HG03066 (cell line): ENCODE results near the gene DECR2.

Experiments used
- ATAC-seq: cut with Tn5 transposase; IDR thresholded peaks from one replicate; pipeline ENCODE4 v1.9.1; 2021; ENCODE audit warnings: low read depth; ENCODE audit not compliant: unreplicated experiment

The DECR2 gene

GRCh38 chr16:364595-365491, 36.8 kb upstream of the DECR2 start:
- no peak for ATAC-seq

- no peak for ATAC-seq
Observed at GRCh38 chr16:366476-366875, 35.2 kb upstream of the DECR2 start.

GRCh38 chr16:367333-367903, 34.3 kb upstream of the DECR2 start:
- ATAC-seq, result no peak

DNA sequence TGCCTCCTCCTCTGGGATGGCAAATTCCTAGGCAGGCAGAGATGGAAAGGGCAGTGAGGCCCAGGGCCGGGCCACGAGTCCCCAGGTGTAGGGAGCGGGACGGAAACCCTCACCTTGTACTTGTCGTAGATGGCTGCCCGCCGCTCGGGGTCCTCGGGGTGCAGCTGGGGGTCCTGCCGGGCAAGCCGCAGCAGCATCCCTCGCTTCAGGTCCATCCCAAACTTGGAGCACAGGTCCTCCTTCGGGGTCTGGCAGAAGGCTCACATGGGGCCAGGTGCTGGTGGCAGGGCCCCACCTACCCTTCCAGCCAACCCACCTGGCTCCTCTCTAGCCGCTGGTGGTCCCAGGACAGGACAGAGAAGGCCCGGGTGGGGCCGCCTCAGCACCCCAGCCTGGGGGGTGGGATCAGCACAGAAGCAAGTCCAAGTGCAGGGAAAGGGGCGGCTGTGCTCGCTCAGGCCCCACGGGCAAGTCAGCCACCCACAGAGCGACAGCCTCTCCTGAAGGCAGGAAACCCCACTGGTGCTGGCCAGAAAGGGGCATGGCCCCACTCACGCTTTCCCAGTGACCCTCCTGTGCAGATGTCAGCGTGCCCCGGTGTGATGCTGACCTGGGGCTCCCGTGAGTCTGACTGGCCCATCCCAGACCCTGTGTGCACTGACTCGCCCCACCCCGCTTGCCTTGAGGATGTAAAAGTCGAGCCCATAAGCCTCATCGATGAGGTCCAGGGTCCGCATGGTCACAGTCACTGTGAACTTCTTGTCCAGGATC, 33.1 kb upstream of the DECR2 start:
- no peak for ATAC-seq

DNA sequence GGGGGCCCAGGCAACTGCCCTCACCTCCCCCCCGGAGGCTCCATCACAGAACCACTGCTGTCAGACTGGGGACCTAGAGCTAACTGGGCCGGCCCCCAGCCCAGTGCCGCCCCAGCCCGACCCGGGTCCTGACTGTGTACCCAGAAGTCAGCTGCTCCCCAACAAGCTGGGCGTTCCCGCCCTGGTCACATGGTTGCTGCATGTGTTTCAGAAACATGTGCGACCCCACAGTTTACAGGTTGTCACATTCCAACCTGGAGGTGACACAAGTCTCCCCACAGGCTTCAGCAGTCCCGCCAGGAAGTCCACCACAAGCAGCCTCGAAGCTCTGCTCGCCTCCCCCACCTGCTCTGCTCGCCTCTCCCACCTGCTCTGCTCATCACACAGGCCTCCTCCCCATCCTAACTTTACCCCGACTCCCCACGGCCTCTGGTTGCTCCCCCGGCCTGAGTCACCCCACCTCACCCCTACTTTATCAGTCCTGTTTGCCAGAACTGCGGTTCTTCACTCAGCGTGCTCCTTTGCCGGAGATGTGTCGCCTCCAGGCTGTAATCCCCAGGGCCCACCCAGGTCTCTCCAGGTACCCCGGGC, 32.3 kb upstream of the DECR2 start:
- ATAC-seq, result no peak

GRCh38 chr16:369866-370436, 31.7 kb upstream of the DECR2 start:
- no peak for ATAC-seq

- ATAC-seq, result peak; percentile 92
Observed at GRCh38 chr16:370443-370842, 31.2 kb upstream of the DECR2 start, which contains the start of gene MRPL28. Gene MRPL28, minus strand, starts transcription at chr16:370538. Its CDS starts 320 bp downstream, at chr16:370218.

DNA sequence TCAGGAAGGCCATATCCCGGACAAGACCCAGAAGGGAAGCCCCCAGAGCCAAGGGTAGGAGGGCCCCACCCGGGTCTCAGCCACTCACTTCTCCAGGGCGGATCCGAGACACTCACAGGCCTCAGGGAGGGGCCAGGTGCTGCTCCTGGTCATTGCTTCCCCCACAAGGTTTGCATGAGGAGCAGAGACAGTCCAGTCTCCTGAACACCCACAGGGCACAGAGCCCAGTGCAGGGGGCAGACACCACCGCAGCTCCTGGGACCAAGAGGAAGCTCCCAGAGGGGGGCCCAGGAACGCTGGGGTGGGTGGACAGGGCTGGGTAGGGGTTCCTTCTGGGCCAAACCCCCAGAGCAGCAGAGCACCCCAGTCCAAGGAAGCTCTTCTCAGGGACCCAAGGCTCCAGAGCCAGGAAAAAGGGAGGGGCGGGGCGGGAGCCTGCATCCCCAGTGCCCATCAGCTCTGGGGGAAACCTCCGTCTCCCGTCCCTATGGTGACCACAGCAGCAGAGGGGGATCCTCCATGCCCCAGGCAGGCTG, 30.6 kb upstream of the DECR2 start:
- ATAC-seq, result no peak

DNA sequence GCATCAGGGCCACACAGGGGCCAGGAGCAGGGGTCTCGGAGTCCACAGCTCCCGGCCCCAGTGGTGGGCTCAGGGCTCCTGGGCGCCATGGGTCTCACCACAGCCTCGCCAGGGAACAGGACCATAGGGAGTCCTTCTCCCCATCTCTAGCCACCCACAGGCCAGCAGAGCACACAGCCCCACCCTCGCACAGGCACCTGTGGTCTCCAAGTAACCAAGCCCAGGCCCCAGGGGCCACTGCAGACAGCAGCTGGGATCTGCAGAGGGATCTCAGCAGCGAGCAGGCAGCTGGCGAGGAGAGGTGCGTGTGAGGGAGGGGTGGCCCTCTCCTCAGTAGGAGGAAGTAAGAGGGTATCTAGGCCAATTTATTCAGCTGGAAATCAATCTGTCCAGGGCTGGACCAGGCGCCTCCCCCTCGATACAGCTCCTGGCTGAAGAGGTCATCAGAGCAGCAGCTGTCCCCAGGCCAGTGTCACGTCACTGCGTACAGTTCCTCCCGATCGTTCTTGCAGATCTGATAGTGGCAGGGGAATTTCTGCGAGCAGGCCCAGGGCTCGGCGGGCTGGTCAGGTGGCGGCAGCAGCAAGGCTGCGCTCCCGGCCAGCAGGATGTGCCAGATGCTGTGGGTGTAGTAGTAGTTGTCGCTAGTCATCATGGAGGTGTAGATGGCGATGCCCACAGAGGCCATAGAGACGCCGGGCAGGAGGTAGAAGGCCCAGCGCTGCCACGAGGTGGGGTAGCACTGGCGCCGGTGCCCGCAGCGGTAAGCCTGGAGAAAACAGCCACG, 30.0 kb upstream of the DECR2 start:
- ATAC-seq, result no peak

GRCh38 chr16:372302-372983, 29.2 kb upstream of the DECR2 start:
- no peak for ATAC-seq

GRCh38 chr16:373020-373598, 28.6 kb upstream of the DECR2 start:
- ATAC-seq, result no peak

- ATAC-seq, result no peak
Observed at GRCh38 chr16:373848-374615, 27.7 kb upstream of the DECR2 start.

GRCh38 chr16:374616-374926, 27.1 kb upstream of the DECR2 start:
- no peak for ATAC-seq

DNA sequence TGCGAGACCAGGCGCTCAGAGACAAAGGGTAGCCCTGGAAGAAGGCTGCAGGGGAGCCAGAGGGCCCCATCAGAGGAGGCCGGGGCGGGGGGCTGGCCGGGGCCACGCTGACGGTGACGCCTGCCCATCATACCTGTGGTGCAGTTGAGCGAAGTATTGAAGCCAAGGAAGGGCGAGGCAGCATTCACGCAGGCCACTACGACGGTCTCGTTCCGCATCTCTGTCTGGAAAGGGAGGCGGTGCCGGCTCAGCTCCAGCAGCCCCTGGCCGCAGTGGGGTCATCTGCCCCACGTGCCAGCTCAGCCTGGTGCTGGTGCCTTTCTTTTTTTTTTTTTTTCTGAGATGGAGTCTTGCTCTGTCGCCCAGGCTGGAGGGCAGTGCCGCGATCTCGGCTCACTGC, 26.5 kb upstream of the DECR2 start:
- no peak for ATAC-seq

- no peak for ATAC-seq
Observed at GRCh38 chr16:375927-376816, 25.5 kb upstream of the DECR2 start.

- ATAC-seq, result no peak
Observed at GRCh38 chr16:376817-377418, 24.8 kb upstream of the DECR2 start.
